HG02973 (cell line): ENCODE data around the gene SLC51B.
"Not testable (repeated sequence)": the region's sequence is repeated elsewhere in the genome, so short reads cannot be mapped to it uniquely, and the experiment has no call there.

Source experiments
- ATAC-seq: cut with Tn5 transposase; IDR thresholded peaks from one replicate; pipeline ENCODE4 v1.9.1; 2021; ENCODE audit warnings: moderate library complexity; ENCODE audit not compliant: unreplicated experiment

Gene SLC51B

DNA sequence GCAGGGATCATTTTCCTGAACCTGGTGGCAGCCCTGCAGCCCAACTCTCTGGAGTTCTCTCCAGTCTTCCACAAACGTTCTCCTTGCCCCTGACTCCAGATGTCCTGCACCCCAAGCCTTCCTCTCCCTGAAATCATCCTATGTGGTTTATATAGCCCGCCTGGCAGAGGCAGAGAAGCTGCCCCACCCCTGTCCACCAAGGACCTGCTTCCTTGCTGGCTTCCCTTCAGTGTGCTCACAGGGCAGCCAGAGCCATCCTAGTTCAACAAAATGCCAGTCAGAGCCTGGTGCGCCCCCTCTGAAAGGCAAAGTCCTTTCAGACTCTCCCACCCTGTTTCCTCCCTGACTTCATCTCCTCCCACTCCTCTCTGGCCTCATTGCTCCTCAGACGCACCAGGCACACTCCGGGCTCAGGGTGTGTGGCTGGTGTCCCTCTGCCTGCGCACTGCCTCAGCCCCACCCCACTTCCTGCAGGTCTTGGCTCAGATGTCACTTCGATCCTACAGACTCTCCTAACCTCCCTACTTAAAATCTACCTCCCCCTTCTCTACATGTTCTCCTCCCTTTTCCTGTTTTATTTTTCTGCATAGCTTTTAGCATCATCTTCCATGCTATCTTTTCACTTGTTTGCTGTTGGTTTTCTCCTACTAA is 37.2 kb downstream of the SLC51B start:
- ATAC-seq = no peak

- ATAC-seq = no peak
These were observed 38.1 kb downstream of the SLC51B start for GRCh38 chr15:65083262-65083701.

- no peak for ATAC-seq
These were observed 39.5 kb downstream of the SLC51B start for GRCh38 chr15:65084500-65085206.

DNA sequence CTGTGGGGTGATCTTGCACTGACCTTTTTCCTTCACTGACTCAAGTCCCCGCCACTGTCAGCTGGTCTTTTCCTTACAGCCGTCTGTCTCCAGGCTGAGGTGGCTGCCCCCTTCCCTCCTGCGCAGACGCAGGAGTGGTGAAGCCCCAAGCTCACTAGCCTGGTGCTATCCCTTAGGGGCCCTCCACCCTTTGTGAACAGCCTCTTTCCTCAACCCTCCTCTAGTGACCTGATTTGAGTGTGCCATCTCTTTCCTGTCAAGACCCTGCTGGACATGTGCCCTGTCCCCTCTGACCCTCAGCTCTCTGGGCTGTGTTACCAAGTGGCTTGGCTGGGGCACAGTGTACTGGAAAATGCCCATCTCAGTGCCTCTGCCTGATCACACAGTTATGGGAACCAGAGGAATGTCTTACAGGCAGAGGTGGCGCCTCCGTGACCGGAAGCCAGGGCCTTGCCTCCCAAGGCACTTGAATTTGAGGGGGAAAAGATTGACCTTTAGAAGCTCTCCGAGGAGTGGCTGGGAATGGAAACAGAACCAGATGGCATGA is 40.1 kb downstream of the SLC51B start:
- no peak for ATAC-seq

- no peak for ATAC-seq
These were observed 40.9 kb downstream of the SLC51B start for GRCh38 chr15:65085990-65086679.

GRCh38 chr15:65086680-65087111 is 41.5 kb downstream of the SLC51B start:
- ATAC-seq = no peak

DNA sequence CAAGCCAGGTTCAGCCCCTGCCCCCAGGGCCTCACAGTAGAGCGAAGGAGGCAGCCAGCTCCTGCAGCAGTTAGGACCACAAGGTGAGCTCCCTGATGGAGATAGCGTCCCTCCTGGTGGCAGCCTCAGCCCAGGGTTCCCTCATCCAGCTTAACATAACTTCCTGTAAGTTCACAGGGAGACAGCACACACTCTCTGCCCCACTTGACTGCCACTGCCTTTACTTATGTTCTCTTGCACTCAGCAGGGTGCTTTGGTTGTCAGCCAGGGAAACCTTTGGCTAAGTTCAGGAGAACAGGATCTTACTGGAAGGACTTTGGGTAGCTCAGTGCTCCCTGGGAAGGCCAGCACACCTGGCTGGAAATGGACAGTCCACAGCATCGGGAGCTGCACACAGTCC is 42.2 kb downstream of the SLC51B start:
- no peak for ATAC-seq

DNA sequence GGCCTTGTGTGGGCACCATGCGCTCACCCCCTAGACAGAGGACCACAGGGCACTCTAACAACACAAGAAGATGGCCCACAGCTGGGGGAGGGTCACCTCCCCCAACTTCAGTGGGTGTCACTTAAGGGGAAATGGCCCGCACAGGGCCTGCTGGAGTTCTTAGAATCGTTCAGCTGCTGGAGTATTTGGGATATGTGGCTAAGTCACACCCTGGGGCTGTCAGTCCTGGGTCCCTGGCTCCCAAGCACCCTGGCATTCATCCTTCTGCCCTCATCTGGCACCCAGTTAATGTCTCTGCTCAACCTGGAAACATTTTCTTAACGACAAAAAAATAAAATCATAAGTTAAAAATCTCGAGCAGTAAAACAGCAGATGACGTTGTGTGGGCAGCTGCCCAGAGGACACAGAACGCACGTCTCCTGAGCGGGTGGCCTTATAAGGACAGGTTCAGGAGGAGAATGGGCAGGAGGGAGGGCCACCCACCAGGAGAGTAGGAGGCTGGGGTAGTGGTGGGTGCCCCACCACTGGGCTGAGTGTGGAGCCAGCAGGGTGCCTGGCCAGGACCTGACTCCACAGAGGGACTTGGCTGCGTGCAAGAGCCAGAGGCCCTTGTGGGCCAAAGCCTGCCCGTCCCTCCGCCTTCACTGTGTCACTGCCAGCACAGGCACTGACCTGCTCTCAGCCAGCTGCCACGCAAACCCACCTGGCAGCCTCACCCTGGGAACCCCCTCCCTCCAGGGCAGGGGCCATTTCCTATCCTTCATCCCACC is 42.9 kb downstream of the SLC51B start:
- ATAC-seq = no peak

GRCh38 chr15:65088643-65089021 is 43.4 kb downstream of the SLC51B start:
- no peak for ATAC-seq

DNA sequence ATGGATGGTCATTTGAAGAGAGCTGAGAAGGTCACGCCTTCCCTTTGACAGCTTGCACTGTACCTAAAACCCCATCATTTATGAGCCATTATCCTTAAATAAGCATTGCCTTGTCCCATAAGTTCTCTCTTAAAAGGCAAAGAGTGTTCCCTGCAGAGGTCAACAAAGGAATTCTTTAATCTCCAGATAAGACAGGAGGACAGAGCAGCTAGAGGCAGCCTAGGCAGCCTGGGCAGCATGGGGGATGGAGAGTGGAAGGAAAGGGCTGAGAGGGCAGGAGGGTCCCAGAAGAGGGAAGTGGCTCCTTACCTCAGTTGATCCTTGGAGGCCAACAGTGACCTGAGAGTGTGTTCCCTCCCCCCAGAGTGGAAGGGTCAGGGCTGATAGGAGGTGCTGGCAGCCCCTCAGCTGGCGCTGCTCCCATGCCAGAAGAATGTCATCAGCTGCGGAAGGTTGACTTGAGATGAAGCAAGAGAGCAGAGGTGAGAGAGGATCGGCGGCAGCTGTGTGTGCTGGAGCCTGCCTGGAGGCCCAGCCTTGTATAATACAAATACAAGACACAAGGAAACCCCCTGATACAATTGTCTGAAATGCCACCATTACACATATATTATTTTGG is 44.1 kb downstream of the SLC51B start:
- no peak for ATAC-seq

- ATAC-seq = no peak
These were observed 47.0 kb downstream of the SLC51B start for GRCh38 chr15:65091946-65092770.

DNA sequence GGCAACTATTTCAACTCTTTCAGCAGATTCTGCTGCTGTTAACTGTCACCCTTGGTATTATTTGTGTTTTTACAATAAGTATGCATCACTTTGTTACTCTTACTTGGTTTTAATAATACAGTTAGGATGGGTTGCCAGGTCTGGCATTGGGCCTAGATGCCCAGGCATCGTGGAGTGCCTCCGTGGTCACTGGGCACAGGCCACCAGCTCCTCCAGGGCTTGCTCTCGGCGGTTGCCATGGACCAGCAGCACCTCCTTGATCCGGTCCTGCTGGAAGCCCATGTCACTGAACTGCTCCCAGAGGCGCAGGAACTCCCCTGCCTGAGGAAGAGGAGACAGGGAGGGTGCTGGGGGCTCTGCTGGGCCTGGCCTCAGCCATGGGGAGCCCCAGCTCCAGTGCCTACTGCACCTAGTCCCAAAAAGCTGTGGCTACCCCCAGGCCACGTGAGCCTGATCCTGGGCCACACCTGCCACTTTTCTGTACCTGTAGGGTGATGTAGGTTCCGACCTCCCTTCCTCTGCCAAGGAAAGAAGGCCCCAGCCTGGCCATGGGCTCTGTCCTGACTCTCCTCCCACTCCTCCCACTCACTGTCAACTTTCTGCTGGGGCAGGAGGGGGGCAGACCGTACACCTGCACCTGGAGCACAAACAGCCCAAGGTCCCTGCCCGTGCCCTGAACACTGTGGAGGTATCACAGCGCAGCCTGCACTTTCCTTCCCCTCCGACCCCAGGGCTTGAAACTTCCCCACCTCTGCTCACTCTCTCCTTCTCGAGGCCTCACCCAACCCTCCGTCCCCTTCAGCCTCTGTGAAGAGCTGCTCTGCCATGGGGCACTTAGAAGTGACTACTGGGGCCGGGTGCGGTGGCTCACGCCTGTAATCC is 48.0 kb downstream of the SLC51B start:
- ATAC-seq = no peak

- not testable (repeated sequence) for ATAC-seq
These were observed 48.6 kb downstream of the SLC51B start for GRCh38 chr15:65093793-65094170.

DNA sequence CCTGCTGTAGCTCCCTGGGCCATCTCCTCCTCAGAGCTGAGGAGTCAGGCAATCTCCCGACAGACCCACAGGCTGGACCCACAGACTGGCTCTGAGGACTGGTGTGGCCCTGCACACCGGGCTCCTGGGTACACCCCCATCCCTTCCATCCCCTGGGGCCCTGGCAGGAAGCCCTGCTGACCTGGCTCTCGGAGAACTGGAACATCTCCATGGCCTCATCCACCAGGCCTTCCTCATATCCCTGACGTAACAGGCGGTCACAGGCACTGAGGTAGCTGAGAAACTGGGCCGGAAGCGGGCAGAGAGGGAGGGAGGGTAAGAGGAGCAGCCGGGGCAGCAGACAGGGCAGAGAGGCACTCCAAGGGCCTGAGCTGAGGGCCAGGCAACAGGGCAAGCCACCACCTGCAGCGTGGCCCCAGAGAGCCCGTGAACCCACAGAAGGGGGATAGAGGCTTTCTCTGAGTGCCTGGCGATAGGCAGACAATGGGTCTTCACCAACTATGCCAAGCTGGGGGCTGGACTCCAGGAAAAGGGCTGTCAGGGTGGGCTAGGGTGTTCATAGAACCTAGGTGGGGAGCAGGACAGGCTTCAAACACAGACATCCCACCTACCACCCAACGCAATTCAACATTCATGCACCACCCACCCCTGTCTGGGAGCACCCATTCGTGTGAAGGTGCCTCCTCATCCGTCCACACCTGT is 49.3 kb downstream of the SLC51B start:
- no peak for ATAC-seq

DNA sequence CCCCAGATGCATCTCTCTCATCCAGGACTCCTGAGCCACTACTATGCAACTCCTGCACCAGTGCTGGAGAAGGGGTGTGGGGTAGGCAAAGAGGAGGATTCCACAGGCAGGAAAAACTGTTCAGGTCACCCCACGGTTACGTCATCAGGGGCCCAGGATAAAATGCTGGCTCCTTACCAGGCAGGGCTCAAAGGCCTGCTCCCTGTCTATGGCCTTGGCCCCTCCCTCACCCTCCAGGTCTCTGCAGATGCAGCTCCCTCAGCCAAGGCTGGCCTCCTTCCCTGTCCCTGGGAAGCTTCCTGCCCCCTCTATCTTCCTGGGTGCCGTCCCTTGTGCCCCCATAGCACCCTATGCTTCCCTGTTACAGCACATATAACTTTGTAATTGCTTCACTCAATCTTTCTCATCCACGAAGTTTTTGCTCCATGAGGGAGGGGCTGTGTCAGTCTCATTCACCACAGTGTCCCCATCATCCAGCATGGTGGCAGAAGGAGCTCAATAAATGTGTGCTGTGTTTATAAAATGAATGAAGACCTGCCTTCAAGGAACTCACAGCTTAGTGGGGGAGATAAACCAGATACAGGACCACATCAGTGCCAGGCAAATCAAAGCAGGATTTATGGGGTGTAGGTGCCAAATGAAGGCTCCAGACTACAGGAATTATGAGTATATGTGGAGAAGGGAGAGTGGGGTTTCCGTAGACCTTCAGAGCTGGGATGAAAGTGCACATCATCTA is 50.0 kb downstream of the SLC51B start:
- no peak for ATAC-seq

DNA sequence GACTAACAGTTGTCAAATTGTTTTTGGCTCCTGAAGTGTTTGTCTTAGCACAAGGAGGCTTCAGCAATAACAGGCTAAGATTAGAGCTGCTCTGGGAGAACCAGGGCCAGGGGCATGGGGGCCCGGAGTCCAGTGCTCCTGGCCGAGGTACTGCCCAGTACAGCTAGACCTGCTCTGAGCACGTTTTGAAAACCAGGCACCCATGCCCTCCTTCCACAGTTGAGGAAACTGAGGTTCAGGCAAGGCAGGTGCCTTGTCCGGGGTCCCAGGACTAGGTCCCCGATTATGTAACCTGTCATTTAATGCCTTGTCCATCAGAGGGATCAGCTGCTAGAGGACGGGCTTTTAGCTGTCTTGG is 50.5 kb downstream of the SLC51B start:
- ATAC-seq = no peak
